GM18909 (cell line): ENCODE measurements around the gene HOXC11.

Experiments
- ATAC-seq: cut with Tn5 transposase; IDR thresholded peaks from one replicate; pipeline ENCODE4 v1.9.1; 2021; ENCODE audit warnings: mild to moderate bottlenecking; ENCODE audit not compliant: unreplicated experiment, poor library complexity

HOXC11 gene

DNA sequence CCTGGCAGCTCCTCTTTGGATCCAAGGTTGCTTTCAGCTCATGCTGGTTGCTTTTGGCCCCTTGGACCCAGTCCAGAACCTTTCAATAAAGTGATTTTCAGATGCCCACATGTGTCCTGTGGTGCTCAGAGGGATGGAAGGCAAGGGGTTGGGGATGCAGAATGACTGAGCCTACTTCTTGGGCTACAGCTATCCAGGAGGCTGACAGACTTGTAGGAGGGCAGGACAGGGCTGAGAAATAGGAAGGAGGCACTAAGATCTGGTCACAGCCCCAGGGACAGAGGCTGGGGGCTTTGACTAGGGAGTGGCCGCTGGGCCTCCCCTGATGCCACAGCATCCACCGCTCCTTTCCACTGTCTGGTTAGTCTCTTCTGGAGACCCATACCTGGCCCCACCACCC, 1.2 kb upstream of the HOXC11 start:
- no peak for ATAC-seq

DNA sequence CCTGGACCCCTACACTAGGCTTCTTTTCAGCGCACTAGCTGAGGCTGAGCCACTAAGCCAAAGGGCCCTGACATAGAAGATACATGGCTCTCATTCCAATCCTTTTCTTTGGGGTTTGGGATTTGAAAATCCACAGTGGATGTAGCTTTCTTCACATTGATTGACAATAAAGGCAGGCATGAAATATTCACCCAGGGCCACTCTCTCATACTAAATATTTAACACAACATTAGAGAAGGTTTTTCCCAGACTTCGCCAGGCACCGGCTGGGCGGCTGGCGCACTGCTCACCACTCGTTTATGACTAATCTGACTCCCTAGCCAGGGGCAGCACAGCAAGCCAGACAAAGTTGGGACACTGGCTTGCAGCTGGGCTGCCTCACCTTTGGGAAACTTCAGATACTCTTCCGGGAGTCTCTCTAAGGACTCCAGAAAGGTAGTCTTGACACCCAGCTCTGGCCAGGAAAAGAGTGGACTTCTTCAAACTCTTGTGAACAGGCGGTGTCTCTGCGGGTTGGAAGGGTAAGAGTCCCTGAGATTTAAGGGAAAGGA, 699 bp upstream of the HOXC11 start:
- ATAC-seq = no peak

DNA sequence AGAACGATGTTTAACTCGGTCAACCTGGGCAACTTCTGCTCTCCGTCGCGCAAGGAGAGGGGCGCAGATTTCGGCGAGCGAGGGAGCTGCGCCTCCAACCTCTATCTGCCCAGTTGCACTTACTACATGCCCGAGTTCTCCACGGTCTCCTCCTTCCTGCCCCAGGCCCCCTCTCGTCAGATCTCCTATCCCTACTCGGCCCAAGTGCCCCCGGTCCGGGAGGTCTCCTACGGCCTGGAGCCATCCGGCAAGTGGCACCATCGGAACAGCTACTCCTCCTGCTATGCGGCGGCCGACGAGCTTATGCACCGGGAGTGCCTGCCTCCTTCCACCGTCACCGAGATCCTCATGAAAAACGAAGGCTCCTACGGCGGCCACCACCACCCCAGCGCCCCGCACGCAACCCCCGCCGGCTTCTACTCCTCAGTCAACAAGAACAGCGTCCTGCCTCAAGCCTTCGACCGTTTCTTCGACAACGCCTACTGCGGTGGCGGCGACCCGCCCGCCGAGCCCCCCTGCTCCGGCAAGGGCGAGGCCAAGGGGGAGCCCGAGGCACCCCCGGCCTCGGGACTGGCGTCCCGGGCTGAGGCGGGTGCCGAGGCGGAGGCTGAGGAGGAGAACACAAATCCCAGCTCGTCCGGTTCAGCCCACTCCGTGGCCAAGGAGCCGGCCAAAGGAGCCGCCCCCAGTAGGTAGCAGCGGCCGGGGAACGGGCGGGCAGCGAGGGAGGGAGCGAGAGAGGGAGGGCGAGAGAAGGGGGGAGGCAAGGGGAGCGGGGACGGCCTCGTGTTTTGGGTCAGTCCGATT, 513 bp downstream of the HOXC11 start:
- ATAC-seq = no peak

DNA sequence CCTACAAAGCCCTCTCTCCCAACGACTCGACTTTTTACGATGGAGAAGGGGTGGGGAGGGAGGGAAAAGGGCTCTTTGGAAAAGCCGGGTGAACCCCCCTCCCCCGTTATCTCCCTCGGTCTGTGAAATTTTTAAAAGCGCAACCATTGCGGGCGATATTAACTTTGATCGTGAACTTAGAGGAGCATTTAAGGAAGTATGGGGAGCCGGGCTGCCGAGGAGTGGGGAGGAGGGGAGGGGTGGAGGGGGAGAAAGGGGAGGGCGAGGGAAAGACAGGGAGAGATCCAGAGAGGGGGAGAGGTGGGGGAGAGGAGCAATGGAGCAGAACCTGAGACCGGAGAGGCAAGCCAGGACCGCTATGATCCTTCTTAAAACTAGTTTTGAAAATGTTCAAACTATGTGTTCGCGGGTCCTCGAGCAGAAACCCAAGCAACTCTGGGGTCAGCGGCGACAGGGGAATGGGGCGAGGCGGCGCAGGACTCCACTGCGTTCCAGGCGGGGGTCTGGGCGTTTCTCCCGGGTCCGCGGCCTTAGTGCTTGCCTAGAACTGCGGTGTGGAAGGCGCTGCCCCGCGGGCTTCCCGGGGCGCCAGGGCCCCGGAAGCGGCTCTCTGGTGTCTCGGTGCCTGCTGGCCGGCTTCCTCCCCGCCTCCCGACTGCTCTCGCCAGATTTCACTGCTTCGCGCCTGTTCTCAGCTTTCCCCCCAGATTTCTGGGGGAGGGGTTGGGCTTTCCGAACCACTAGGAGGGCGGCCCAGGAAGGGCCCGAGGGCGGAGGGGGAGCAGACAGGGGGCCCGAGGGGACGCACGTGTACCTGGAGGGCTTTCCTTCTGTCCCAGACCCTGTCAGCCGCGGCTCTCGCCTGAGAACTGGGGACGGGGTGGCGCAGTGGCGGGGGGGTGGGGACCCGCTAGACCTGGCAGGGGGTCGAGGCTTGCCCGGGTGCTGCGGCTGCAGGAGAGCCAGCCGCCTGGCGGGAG, 1.4 kb downstream of the HOXC11 start, which contains the start of gene HOTAIR:
Gene HOTAIR, minus strand, starts transcription at position 871 of the 980 bp plus-strand sequence.
- ATAC-seq = no peak

DNA sequence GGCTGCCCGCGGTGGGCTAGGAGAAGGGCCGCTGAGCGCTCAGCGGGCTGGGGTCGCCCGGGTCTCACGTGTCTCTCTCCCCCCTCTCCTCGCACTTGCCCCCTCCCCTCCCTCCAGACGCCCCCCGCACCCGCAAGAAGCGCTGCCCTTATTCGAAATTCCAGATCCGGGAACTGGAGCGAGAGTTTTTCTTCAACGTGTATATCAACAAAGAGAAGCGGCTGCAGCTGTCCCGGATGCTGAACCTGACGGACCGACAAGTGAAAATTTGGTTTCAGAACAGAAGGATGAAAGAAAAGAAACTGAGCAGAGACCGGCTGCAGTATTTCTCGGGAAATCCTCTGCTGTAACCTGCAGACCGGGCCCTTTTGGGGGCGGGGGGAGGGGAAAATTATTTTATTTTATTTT, 2.1 kb downstream of the HOXC11 start:
- ATAC-seq = no peak

DNA sequence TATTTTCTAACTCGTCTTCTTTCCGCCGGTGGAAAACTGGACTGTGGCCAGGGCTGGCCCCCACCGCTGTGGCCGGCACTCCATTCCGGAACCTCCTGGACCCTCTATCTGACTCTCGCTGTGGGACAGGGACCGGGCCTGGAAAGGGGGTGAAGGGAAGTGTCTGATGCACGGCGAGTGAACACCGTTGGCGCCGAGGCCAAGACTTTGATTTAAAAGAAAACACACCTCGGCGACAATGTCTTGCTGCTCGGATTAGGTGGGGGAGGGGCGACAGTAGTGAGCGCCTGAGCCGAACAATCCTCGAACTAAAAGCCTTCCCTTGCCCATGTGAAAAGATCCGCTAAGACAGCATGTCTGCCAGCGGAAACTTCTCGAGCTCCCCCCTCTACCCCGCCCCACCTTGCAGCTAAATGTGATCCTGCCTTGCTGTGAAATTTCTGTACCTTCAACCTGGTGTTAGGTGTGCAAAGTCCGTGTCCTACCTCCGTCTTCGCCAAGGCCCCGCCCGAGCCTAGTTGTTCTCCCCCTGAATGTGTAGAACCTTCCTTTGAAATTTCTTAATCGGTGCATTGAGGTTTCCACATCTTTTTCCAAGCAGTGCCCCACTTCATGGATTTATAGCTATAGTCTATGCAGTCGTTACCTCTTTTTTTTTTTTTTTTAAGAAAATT, 2.7 kb downstream of the HOXC11 start:
- ATAC-seq = no peak

DNA sequence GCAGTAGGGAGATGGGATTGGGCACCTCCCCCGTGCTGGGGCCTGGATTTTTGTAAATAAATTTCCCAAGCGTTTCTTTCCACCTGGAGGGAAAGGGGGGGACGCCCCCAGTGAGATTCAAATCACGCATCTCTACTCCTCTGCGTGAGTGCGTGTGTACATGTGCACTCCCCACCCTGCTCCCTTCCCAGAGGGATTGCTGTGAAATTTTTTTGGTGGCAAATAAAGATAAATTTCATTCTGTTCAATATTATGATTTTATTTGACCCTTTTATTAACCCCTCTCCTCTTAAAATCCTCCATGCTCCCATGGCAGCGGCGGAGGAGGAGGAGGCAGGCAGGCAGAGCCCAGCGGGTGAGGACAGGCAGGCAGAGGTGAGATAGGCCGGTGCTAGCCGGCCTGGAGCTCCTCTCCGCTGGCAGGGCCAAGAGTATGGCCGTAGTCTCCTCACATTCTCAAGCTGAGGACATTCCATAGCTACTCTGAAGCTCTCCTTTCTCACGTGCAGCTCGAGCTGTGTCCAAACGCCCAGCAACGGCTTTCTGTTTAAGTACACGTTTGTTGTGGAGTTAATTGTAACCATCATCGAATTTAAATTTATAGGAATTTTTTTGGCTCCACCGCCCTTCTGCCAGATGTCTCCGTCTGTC, 3.4 kb downstream of the HOXC11 start:
- no peak for ATAC-seq

DNA sequence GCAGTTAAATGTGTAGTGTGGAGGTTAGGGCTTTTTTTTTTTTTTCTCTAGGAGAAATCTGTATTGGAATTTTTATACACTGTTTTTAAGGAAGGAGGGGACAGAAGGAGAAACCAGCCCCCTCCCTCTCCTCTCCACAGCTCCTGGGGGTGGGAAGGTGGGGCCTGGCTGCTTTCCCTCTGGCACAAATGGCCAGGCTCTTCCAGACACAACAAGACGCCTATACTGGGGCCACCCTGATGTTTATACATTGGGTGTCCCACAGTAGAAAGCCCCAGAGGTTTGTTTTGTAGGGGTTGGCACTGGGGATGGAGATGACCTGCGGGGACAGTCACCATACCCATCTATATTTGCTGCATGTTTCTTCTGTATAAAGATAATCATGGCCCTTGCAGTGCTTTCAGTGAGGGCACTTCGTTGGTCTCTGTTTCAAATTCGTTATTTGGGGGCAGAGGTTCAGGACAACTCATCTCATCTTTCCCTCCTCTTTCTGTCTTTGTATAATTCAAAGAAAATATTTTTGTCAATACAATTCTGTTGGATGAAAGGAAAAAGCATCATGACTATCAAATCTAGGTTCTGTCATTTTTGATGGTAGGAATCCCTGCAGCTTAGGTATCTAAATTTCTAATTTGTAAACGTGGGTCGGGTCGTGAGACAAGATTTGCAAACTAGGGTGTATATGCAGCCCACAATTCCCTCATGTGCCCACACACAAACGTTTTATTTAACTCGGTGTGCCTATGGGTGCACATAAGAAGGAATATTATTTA, 4.1 kb downstream of the HOXC11 start:
- ATAC-seq = no peak

DNA sequence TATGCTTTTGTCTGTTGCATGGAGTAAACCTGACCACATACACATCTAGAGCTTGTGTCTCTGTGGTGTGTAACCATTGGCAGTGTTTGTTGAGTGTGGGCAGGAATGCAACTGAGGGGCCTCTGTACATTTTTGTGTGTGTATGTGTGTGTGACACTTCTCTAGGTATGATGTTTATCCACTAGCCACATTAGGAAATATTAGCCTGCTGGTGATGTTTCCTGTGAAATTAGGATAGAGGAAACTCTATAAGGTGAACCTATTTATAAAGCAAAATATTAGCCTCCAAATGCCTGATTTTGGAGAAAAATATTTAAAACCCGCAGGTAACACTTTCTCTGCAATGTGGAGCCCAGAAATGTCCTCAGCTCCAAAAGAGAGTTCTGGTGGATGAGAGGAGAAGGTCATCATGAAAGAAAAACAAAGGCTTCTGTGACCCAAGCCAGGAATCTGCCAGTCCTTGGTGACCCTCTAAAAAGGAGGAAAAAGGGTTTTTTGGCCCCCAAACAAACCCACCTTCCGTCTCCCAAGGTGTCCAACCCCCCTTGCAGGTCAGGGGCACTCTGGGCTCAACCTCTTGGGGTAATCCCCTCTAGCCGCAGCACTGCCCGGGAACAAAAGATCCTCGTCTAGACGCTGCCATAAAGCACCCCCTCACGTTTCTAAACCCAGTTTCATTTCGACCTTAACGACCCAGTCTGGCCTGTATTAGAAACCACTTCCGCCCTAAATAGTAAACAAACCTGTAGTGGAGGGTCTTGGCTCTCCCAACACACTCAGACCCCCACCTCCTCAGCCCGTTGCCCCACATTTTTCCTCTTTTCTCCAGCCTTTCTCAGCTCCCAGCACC, 4.9 kb downstream of the HOXC11 start:
- no peak for ATAC-seq

DNA sequence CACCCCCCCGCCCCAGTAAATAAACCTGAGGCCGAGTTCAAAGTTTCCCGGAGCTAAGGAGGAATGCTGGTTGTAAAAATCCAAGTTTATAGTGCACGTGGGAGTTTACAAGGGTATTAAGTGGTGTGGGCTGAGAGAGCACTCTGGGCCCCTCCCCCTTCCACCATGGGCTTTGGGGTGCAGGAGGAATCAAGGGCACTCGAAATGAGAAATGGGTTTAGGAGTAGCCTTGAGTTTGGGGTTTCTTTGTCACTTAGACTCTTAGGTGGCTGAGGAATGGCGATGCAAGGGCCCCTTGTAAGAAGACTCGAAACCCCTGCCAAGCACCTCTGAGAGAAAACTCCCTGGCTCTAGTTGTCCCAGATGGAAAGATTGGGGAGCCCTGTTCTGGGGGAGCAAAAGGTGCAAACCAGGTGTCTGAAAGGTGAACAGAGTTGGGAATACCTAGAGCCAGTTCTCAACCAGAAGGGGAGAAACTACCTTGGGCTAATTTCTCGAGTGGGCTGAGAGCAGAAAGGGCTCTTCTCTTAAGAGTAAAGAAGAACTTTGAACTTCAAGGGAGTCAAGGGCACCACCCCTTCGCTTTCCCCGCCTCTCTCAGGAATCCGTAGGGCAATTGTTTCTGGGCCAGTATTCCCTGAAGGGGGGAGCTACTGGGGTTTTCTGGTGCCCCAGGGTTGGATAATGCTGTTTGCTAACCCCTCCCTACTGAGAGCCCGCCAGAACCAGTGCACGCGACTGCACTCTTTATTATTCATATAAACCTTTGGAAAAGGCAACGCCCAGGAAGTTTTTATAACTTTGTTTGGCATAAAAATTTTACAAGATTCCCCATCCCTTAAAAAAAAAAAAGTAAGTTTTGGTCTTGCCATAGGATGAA, 5.8 kb downstream of the HOXC11 start:
- no peak for ATAC-seq

DNA sequence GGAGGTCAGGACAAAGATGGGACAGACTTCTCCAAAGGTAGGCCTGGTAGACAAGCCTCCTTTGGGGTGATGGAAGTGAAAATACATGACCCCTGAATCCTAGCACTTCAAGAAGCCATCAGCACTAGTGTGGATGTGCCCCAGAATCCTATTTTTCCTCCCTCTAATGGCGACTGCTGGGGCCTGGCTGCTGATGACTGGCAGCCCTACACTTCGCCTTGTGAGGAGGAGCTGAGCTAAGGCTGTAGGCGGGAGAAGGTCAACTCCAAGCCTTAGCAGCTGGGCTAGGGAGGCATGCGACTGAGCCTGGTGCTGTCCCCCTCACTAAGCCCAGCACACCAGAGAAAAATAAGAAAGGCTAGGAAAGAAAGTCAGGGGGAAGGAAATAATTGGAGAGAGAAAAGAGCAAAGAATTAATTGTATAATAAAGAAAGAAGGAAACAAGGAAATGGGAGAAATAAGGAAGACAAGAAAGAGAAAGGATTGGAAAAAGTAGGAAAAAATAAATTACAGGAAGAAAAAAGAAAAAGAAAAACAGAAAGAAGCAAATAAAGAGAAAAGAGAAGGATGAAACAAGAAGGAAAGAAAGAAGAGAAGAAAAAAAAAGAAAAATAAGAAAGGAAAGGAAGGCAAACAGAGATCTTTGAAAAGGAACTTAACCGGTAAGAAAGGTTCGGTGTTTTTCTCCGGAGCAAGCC, 7.3 kb downstream of the HOXC11 start:
- ATAC-seq = no peak

DNA sequence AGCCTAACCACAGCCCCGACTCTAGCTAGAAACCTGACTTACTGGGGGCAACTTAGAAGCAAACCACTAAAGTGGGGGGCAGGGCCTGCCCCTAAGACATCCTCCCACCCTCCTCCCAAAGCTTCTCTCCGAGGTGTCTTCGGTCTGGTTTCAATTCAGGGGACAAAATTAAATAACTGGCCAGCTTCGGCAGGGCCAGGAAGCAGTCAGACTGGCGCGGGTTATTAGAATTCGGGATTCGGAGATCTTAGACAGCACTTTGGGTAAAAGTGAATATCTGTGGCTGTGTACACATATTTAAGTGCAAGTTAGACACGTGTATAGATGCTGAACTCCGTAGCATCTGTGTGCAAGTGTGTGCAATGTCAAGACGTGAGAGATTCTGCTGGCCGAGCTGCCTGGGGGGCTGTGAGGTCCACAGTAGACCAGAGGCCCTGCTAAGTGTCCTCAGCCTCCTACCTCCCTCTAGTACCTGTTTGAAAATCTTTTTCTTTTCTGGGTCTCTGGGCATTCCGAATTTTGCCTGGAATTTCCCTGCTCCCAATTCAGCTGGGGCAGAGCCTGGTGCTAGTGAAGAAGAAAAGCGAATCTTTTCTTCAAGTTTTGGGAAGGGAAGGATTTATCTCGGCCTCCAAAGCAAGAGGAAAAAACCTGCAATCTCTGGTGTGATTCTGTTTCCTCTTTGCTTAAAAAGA, 8.0 kb downstream of the HOXC11 start:
- no peak for ATAC-seq

DNA sequence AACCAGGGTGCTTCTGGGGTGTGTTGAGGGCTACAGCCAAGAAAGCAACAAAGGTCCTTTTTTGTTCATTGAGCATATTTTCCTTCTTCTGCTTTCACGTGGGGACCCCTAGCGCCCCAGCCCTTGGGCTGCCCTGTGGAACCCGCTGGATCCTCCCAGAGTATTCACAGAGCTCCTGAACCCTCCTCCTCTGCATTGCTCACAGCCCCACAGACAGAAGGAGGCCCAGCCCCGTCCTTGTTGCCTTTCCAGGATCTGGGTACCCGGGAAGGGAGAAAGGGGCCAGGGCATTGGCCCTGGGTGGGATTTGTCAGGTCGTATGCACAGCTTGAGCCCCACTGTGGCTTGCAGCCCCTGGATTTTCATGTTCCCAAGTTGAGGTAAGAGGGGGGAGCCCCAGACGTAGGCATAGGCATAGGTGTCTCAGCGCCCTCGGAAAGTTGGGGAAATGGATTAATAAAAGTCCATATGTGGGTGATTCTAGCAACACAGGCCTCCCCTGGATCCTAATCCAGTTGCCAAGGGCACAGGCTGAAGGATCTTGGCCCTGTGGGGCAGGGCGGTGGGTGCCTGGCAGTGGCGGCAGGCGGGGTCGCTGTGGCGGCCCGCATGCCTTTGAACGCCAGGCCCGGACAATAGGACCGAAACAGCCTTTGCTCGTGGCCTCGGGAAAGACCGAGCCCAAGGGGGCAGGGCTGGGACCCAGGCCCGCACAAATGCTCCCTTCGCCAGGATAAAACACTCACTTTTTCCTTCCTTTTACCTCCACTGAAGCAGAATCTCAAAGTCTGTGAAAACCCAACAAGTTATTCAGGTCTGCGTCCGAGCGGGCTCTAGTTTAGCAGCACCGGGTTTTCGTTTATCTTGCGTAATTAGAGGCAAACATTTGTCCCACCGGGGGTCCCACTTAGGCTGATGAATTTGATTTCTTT, 9.0 kb downstream of the HOXC11 start:
- ATAC-seq = no peak

DNA sequence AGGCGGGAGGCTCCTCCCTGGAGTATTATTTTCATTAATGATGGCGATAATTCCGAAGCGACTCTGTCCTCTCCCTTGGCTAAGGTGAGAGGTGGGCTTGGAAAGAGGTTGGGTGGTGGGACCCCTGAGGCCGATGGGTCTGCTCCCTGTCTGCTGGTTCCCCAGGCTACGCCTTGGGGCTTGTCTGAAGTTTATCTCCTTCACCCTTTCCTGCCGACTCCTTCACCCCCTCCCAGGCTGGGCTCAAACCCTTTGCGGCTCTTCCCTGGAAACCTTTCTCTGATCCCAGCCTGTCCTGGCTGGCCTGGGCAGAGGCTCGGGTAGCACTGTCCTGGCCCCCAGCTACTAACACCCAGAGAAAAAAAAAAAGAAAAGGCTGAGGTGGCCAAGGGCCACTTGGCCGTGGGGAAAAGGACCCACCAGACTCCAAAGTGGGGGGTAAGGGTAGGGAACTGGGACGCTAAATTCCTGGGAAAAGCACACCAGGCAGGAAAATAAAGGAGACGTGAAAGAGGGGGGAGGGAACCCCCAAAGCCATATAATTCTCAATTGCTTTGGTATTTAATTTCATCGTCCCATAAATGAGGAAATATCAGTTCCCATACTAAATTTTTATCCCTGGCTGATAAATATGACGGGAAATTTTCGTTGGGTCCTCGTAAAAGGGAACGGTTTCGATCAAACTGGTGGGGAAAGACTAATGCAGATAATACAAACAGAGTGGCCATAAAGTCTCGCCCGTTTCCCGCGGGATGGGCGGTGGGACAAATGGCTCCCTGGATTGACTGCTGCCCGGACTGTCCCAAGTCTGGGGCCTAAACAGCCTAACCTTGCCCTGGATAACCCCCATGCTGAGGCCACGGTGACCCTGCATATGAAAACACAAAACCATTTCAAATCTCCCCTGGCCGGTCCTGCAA, 10.0 kb downstream of the HOXC11 start:
- no peak for ATAC-seq
